COLO829 (cell line): Measurements from ENCODE around the gene DVL1.
A peak's percentile ranks its signal among the peaks of the same experiment; 100 is the strongest.
"Not testable (repeated sequence)": the region's sequence is repeated elsewhere in the genome, so short reads cannot be mapped to it uniquely, and the experiment has no call there.

Experiments
- DNase-seq: peaks from one replicate; pipeline ENCODE4 v3.0.0; 2012; ENCODE audit warnings: low spot score

Gene DVL1

DNA sequence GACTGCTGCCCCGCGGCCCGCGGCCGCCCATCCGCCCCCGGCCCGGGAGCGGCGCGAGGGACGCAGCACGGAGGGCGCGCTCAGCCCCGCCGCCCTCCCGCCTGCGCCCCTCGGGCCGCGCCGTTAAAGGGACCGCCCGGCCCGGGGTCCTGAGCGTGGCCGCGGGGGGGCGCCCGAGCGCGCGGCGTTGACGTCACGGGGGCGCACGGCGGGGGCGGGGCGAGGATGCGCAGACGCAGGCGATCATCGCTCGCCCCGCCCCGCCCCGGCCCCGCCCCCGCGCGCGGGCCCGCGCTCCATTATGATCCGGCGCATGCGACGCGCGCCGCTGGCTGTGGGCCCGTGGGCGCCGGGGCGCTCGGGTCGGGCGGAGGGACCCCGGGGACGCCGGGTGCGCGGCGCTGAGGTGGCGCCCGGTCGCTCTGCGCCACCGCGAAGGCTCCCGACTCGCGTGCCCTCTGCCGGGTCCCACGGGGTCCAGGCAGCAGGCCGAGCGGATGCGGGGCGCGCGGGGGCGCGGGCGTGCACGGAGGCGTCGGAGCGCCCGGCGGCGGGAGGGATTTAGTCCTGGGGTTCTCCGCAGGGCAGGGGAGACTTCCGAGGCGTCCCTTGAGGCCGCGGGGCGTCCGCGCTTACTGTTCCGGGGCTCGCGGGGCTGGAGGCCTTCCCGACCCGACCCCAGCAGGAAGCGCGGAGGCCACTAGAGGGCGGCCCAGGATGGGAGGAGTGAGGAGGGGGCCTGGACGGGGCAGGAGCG lies at the start of gene DVL1:
Gene DVL1 (minus strand): TSS at position 163 of the 757 bp plus-strand sequence. CDS start 353 bp downstream, outside the sequence.
- DNase-seq, result peak; percentile 54

DNA sequence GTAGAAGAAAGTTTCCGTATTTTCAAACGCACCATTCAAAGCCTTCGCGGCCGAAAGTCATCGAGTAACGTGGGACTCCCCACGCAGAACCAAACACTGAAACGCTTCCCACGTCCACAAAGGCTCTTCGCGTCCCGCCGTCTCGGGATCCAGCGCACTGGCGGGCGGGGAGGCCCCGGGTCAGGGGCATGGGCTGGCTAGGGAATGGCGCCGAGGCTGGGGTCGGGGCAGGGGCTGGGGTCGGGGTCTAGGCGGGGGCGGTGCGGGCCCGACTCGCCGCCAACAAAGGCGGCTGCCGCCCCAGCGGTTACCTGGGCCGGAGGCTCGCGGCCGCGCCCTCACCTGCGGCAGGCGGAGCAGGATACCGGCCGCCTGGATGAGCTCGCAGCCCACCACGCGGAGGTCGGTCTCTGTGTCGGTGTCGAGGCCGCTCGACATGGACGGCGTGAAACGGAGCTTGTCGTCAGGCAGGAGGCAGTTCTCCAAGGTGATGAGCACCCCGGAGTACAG lies 49.5 kb upstream of the DVL1 start:
- DNase-seq, result no peak

DNA sequence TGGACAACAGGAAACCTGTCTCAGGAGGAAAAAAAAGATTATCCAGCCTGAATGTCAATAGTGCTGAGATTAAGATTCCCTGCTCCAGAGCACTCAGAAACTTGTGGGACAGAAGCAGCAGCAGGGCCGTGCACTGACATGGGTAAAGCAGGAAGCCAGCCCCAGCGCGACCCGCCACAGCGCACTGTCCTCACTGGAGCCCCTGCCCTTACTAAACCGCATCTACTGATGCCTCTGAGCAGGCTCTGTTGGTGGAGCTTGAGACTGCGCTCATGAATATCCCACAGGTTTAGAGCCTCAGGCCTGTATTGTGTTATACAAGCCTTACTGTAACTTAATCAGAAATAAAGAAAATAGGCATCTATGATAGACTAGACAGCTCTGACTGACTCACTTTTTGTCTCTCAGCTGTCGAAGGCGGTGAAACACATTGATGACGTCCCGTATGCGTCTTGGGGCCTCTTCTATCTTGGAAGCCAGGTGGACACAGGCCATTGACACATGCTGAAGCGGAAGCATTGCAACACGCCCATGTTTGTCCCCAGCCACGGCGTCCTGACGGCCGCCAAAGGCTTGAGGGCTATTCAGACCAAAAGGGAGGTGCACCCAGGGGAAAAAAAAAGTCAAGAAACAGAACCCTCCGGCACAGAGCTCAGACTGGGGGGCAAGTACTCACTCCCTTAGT lies 48.8 kb upstream of the DVL1 start:
- DNase-seq, result no peak

DNA sequence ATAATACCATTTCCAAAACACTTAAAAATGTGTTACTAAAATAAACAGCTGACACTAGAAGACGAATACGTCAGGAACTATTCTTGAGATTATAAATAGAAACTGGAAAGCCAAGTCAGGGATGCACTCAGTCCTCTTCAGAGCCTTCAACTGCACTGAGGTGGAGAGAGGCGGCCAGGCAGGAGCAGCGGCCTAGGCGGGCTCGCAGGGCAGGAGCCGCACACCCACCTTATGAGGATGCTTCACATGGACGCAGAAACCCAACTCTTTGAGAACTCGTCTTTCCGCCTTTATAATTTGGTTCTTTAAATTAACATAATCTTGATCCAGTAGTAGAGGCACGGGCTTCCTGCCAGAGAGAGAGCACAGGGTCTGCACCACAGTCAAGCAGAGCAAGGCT lies 45.9 kb upstream of the DVL1 start:
- no peak for DNase-seq

DNA sequence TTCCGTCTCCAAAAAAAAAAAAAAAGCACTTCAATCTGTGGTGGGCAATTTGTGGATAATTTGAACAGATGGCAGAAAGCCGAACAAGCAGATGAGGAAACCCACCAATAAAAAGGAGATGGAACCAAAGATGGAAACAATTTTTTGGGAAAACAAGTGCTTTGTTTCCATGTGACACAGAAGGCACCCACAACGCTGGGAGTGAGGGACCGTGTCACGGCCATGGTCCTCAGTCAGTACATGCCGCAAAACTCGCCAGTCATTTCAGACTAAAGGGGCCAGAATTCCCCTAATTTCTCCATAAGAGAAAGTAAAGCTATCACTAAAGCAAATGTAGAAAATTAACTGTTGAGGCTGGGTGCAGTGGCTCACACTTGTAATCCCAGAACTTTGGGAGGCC lies 44.9 kb upstream of the DVL1 start:
- no peak for DNase-seq

DNA sequence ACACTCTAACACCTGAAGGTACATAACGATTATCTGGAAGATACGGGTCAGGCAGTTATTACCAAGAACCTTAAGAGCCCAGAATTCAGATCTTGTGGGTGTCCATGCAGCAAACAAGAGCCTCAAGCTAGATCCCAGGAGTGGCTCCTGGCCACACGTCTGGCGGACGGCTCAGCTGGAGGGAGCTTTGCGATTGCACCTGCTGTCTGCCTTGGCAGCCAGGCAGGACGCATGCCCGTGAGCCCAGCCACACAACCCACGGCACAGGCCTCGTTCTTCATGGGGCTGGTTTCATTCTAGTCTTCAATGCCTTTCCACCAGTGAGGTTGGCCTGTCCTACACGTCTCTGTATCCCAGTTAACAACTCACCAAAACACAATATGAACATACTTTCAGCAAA lies 44.2 kb upstream of the DVL1 start:
- DNase-seq, result no peak

DNA sequence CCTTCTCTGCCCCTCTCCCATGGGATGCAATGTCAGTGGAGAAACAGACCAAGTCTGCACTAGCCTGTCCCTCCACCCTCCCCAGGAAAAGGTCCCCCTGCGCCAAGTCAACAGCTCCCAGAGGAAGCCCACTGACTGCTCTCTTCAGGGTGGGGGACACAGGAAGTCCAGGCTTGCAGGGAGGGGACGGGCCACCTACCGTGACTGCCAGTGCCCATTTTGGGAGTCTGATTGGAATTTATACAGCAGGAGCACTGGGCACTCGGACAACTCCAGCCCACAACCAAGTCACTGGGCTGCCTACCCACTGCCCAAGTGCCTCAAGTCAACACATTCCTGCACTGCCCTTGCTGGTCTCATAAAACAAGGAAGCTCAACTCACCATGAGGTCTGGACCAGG lies 43.8 kb upstream of the DVL1 start:
- DNase-seq, result no peak

DNA sequence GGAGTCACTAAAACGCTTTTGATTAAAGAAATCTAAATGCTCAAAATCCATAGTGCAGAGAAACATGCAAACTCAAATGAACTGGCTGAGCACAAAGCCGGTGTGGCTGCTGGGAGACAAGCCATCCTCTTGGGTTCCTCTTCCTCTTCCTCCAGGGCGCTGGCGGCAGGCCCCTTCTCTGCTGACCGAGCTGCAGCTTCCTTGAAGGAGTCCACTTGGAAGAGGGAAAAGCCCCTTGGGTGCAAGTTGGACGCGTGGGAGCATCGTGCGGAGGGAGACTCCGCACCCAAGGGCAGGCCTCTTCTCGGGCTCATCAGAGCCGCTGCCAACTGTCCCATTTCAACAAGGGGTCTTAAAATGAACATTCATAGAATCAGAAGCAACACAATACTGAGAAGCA lies 42.0 kb upstream of the DVL1 start:
- no peak for DNase-seq

DNA sequence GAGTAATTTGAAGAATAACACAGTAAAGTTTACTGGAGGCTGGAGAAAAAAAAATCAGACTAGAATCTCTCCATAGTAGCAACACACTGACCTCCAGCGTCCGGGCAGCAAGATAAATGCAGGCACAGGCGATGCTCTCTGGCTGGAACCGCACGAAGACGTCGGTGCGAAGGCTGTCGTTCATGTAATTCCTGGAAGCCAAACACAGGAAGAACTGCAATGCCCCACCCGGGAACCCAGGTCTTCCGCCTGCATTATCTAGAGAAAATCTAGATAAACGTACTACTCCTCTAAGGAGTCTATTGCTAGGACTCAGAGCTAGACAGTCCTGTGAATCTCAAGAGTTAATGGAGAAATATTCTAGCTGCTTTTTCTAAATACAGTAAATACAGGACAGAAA lies 41.5 kb upstream of the DVL1 start:
- DNase-seq, result no peak

DNA sequence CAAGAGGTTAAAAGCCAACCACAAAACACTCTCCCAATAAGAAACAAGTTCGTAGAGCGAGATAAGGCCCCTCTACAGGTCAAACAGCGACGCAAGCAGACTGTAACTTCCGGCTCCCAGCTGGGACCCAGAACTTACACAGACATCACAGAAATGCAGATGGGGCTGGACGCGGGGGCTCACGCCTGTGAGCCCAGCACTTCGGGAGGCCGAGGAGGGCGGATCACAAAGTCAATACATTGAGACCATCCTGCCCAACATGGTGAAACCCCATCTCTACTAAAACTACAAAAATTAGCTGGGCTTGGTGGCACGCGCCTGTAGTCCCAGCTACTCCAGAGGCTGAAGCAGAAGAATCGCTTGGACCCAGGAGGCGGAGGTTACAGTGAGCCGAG lies 38.9 kb upstream of the DVL1 start:
- DNase-seq, result no peak

DNA sequence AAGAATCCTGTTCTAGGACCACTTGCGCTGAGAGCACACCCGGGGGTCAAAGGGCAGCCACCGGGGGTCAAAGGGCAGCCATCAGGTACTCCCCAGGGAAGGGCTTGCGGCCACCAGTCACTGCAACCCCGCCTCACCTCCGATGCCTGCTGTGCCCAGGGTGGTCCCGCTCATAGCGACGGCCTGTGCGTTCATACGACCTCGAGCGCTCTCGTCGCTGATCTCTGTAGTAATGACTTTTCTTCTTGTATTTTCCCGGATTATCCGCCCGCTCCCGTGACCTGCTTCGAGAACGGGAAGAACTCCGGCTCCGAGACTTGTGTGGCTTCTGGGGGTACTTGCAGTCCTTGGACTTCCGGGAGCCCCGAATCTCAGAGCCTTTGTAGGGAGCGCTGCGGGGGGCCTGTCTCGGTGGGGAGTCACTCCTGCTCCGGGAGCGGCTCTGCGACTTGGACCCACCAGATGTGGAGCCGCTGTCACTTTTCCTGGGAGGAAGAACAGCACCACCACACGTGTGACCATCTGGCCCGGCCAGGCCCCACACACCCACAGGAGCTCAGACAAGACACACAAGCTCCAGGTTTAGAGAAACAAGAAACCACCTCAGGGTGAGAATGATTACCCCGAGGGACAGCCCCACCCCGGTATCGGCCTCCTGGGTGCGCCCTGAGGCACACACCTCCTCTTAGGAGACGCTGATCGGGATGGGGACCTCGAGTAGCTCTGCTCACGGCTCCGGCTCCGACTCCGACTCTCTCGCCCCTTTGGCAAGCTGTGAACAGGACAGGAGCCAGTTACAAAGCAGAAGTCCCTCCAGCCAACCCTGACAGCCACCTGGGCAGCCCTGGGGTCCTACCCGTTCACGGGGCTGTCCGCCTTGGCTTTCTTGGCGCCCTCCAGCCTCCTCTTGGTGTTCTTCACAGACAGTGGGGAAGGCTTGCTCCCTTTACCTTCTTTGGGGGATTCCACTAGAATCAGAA lies 38.2 kb upstream of the DVL1 start:
- DNase-seq, result no peak

DNA sequence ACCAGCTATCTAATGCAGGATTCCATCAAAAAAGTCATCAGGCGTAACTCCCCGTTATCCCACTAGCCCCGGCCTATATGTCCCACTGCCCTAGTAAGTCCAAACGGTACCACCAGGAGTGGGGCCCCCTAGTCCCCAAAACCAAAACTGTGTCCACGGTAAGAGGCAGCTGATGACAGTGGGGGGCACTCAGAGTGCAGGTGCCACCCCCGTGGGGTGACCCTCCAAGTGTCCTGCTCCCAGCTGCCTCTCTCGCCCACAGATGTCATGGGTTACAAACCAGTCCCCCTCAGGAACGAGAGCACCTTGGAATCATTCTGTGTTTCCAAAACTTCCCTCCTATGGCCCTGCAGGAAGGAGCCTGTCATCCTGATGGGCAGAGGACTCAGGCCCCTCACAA lies 36.7 kb upstream of the DVL1 start:
- no peak for DNase-seq

DNA sequence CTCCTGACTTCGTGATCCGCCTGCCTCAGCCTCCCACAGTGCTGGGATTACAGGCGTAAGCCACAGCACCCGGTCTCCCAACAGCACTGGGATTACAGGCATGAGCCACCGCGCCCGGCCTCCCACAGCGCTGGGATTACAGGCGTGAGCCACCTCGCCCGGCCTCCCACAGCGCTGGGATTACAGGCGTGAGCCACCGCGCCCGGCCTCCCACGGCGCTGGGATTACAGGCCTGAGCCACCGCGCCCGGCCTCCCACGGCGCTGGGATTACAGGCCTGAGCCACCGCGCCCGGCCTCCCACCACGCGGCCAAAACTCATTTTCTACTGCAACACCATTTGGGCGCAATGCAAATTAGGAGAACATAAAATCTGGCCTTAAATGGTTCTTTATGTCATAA lies 36.1 kb upstream of the DVL1 start:
- DNase-seq, result not testable (repeated sequence)

DNA sequence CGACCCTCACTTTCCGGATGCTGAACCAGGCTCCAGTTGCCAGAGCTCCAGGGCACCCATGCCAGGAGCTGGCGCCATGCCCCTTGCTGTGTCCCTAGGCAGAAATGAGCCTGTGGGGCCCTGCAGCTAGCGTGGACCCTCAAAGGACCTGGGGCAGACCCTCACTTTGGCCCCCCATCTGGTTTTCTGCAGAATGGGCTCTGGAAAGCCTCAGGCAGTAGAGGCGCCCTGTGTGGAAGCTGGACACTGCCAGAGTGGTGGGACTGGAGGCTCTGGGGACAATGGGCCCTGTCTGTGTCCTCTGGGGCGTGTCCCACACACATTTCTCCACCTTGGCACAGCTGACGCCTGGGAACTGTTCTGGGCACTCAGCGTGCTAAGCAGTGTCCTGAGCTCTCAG lies 32.1 kb upstream of the DVL1 start:
- no peak for DNase-seq

DNA sequence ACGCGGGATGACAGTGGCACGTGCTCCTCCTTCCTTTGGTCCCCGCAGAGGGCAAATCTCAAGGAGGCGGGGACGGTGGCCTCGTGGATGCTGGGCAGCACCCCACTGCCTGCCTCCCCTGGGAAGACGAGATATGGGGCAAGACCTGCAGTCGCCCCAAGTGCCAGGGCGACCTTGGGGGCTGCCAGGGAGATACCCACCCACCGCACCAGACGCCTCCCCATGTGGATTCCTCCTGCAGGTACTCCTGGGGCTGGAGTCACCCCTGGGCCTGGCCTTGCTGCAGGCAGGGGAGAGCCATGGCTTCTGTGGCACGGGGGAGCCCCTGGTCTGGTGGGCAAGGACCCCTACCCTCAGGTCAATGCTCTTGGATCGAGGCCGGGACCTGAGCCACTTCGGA lies 31.6 kb upstream of the DVL1 start:
- no peak for DNase-seq

DNA sequence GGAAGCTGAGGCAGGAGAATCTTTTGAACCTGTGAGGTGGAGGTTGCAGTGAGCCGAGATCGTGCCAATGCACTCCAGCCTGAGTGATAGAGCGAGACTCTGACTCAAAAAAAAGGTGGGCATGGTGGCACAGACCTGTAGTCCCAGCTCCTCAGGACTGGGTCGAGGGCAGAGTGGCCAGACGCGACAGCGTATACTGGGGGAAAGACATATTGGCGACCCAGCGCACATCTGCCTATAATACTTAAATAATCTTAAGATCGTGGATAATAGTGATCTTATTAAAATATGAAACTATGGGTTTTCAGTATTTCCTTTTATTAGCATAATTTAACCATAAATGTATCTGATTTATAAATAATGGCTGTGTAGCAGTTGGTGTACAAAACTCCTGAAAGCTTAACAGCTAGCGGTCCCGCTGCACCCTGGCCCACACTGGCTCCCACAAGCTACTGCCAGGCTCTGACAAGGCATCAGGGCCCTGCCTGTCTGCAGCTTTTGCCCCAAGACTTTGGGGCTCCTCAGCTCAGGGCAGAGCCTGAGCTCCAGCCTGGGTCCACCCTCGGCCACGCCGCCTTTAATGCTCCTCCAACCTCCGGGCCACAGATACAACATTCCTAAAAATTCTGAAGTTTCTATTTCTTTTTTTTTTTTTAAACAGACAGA lies 28.5 kb upstream of the DVL1 start:
- no peak for DNase-seq

DNA sequence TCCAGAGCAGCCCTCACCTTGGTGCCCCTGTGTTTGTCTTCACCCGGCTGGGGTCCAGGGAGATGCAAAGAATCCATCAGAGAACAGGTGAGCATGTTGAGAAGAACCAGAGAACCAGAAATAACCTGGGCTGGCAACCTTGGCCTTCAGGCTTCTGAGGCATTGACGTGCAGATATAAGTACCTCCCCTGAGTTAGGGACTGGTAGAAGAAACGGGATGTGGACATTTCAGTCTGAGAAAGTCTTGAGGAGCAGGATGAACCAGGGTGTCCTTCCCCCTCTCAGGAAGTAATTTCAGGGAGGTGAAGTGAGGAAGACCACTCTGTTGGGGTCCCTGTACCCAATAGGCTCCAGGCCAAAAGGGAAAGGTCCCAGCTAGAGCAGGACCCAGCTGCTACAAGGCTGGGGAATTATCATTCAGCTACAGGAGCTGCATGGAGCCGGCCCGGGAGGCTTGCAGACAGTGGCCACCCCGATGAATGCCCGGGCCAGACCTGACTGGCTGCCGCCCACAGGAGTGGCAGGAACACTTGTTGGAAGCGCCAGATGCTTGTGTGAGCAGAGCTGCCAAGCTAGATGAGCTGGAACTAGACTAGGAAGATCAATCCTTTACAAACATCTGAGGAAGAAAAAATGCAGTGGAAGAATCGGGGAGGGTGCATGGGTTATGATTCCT lies 27.5 kb upstream of the DVL1 start:
- DNase-seq, result no peak

DNA sequence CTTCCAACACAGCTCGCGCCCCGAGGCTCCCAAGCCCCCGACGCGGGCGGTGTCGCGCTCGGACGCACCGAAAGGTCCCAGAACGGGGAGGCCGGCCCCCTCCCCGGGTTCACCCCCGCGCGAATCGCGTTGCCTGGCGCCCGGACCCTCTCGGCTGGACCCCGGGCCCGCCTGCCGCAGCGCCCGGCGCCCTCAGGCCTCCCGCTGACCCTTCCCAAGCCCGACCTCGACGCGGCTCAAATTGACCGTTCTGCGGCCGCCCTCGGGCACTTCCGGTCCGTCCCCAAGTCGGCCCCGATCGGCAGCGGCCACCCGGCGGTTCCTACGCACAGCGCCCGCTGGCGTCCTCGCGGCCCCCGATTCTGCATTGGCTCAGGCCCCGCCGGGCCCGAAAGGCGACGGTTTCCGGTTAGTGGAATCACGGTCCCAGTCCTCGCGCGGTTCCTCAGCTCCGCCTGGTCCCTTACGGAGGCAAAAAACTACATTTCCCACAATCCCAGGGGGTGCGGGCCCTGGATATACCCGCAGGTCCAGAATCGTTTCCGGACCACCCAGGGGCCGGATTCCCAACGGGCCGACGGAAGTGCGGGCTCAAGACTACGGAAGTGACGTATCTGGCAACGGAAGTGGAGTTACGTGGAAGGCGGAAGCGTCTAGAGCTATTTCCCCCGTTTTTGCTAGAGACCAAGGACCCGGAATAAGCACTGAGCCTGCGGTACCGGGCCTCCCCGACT lies 25.9 kb upstream of the DVL1 start, which contains the start of gene AURKAIP1:
Gene AURKAIP1 (minus strand): TSS at position 279 of the 734 bp plus-strand sequence. CDS start 451 bp downstream, outside the sequence.
- DNase-seq, result peak; percentile 98

DNA sequence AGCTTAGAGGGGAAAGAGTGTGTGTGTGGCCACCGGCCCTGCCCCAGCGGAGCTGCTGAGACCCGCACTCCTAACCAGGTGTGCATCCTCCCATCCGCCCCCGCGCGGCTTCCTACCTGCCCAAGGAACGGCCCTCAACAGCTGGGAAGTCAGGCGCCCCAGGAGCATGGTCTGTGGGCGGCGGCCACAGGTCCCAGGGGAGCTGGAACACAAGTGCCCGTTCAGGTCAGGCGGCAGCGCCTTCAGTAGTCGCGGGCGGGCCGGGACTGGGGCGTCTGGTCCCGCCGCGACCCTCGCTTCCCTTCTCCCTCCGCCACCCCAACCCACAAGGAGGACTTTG lies 25.3 kb upstream of the DVL1 start:
- DNase-seq, result no peak

DNA sequence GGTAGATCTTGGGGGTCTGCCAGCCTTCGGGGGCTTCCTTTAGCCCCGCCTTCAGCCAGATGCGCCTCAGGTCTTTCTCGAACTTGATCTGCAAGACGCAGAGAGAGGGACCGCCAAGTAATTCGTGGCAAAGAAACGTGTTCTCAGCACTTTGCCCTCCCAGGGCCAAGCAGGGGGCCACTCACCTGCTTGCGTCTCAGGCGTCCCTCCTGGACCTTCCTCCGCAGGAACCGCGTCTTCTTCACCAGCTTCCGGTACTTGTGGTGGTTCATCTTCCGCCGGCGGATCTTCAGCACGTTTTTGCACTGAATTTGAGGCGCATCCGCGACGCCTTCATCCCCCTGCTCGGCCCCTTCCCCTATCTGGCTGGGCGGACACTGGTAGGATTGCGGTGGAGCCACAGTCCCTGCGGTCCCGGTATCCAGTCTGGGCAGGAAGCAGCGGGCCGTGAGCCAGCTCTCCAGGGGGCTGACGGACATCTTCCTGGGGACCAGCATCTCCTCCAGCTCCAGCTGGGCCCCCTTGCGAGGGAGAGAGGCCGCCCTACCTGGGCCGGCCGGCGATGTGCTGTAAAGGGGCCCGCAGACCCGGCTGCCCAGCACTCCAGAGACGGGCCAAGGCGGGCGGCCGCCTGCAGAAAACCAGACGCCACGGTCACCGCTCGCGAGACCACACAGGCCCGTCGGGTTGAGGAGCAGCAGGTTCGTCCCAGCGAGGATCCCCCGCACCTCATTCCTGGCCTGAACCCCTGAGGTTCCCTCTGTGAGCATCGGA lies 24.8 kb upstream of the DVL1 start:
- DNase-seq, result no peak
